Esophagus (tissue), 2 donors: Measurements from ENCODE around the gene GRAP2. TPM values are rescaled to one million over a fixed set of nuclear protein-coding genes. Genes with fewer than 3 reads are reported as not detected.

ENCODE experiments used
- H3K27ac ChIP-seq, 2 donors: one replicate each; pipeline ENCODE4 v1.5.1; 2013; ENCODE audit warnings: low read depth in 2 of 2, mild to moderate bottlenecking in 2 of 2, inconsistent platforms in 1 of 2, low read length in 1 of 2, moderate library complexity in 1 of 2
- H3K27me3 ChIP-seq, 2 donors: one replicate each; pipeline ENCODE4 v1.6.1; 2013; ENCODE audit warnings: low read length in 2 of 2, control low read depth in 1 of 2, mild to moderate bottlenecking in 1 of 2; ENCODE audit not compliant: insufficient read depth in 2 of 2, control insufficient read depth in 1 of 2
- H3K36me3 ChIP-seq, 2 donors: one replicate each; pipeline ENCODE4 v1.6.1; 2013; ENCODE audit warnings: low read length in 1 of 2; ENCODE audit not compliant: control insufficient read depth in 2 of 2, insufficient read depth in 2 of 2
- H3K4me1 ChIP-seq, 2 donors: one replicate each; pipeline ENCODE4 v1.6.1; 2013; ENCODE audit warnings: low read length in 1 of 2; ENCODE audit not compliant: control insufficient read depth in 2 of 2, insufficient read depth in 2 of 2
- H3K4me3 ChIP-seq, 2 donors: one replicate each; pipeline ENCODE4 v1.5.1; 2013; ENCODE audit warnings: low read length in 2 of 2, mild to moderate bottlenecking in 2 of 2, low read depth in 1 of 2, moderate library complexity in 1 of 2
- H3K9me3 ChIP-seq, 2 donors: one replicate each; pipeline ENCODE4 v1.6.1; 2013; ENCODE audit warnings: mild to moderate bottlenecking in 2 of 2, low read depth in 1 of 2, low read length in 1 of 2, moderate library complexity in 1 of 2; ENCODE audit not compliant: control insufficient read depth in 2 of 2, insufficient read depth in 1 of 2
- WGBS, 2 donors: extraction: QIAGEN DNeasy Blood & Tissue Kit; methylation state at CpG; one replicate each; pipeline ENCODE4 v1.1.7; 2013; 5-methylcytosine and 5-hydroxymethylcytosine counted together
- polyA plus RNA-seq, 2 donors: library from polyadenylated mRNA; stranded (reverse); fragments of 200-250 nt; gene quantifications; one replicate each; pipeline ENCODE4 v1.2.3, GENCODE V29; 2013
- donor health status: healthy with polysubstance abuse.
- donor health status: Bipolar disorder and iron deficiency.

Gene GRAP2
- polyA plus RNA-seq, 2 donors, result 0.82 to 1.3 TPM

DNA sequence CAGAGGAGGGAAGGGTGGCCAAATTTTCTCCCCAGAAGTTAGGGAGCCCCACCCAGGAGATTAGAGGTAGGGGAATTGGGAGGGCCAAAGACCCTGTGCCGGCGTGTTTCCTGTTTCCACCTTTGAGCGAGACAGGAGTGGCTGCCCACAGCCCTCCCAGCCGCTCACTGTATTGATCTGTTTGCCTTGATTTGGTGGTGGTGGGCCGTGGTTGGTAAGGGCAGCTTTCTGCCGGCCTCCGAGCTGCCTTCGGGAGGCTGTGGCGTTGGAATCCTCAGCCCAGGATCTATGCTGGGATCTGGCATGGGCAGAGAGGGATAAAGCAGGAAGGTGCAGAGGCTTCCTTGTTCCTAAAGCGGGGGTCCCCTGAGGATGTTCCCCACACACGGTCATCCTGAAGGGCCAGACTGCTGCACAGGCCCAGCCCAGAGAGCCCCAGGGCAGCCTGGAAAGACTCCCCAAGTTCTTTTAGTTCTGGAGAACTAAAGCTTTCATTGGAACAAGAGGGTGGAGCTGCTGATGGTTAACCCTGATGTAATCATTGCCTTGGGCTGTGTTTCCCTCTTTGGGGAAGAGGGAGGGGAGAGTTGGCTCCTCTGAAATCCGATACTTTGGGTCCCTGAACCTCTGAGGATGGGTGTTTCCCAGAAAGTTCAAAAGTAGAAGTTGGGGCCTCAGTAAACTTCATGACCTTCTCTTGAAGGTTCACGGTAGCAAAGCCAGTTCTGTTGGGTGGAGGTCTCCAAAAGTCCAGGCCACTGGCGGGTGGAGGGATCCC lies 101.1 kb downstream of the GRAP2 start:
- no peaks in the 10 kb centered on the region for H3K36me3 ChIP-seq
- no peaks in the 10 kb centered on the region for H3K9me3 ChIP-seq
- WGBS, 2 donors, result 42 to 57% methylated on average over 14 of the region's 14 CpGs
- no peaks in the 10 kb centered on the region for H3K27me3 ChIP-seq
- peaks cover 4 to 20% of the 10 kb centered on the region in 2 donors for H3K4me1 ChIP-seq
- peak overlapping the region; percentile 49 to 76 for H3K27ac ChIP-seq
- no peak overlapping the region for H3K4me3 ChIP-seq

DNA sequence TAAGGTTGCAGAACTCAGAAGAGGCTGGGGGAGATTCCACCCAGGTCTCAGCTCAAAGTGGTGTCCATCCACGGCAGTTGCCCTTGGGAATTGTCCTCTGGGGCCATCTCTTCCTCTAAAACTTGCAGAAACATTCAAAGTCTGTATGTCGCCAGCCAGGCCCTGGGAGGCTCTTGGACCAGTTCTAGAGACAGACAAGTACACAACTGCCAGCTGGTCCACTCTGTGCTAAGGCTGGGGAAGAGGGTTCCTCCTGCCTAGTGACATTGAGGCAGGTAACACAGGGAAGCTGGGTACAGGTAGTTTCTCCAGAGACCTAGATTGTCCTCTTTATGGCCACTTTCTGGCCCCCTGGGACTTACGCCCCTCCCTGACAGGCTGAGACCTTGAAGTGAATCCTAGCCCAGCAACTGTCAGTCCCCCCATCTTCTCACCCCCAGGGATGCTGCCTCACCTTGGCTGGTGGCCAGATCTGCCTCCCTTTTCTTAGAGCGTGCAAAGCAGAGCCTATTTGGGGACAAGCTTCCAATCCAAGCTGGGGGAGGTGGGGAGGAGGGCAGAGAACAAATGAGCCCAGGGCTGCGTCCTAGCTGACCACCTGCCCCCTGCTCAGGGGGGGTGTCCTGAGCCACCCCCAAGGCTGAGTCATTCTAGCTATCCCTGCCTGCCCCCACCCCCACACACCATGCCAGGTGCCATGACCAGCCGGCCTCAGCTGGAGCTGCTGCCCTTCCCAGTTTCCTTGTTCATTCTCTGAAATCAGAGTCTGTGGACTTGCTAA lies 102.2 kb downstream of the GRAP2 start:
- H3K4me3 ChIP-seq, result no peak overlapping the region
- peak overlapping the region in 1 of 2 donors; percentile 17 for H3K27ac ChIP-seq
- no peaks in the 10 kb centered on the region for H3K27me3 ChIP-seq
- peaks cover 4 to 20% of the 10 kb centered on the region in 2 donors for H3K4me1 ChIP-seq
- no peaks in the 10 kb centered on the region for H3K36me3 ChIP-seq
- no peaks in the 10 kb centered on the region for H3K9me3 ChIP-seq
- 62 to 66% methylated on average over 6 of the region's 6 CpGs for WGBS, 2 donors

DNA sequence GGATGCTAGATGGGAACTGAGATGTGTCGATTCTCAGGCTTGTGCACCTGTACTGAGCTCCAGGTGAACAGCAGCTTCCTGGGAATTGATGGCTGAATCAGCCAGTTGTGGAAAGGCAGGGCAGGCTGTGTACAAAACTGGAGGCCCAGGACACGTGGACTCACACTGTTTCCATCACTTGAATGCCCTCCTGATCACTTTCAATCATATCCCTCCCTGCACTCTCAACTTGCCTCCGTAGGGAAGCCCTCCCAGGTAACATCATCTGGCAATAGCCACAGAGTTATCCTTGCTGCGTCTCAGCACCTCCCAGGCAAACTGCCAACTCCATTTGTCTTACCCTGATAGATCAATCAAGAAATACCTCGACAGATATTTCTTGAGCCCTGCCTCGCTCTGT lies 104.0 kb downstream of the GRAP2 start:
- Histone ChIP-seq H3K36me3 (no peaks in the 10 kb centered on the region), H3K27ac (peak overlapping the region; percentile 37 to 58), H3K27me3 (no peaks in the 10 kb centered on the region), H3K9me3 (no peaks in the 10 kb centered on the region), H3K4me3 (no peak overlapping the region), H3K4me1 (peaks cover 0 to 23% of the 10 kb centered on the region in 2 donors)
- WGBS, 2 donors, result 44 to 52% methylated on average over 6 of the region's 6 CpGs

DNA sequence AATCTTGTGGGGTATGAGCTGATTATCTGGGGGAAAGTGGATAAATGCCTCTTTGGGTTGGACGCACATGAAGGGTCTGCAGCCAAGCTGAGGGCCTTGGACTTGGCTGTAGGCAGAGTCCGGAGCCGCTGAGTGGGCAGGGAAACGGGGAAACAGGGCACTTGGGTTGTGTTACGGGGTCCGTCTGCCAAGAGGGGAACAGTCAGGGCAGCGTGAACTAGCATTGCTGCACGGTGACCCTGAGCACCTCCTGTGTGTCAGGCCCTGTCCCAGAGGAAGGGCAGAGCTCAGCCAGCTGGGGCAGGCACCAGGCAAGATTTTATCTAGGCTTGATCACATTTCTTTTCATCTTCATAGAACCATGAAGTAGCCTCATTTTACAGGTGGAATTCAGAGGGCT lies 105.8 kb downstream of the GRAP2 start:
- Histone ChIP-seq H3K4me1 (peaks cover 0 to 26% of the 10 kb centered on the region in 2 donors), H3K27ac (peak overlapping the region; percentile 71 to 81)
- WGBS, 2 donors, result 40 to 74% methylated on average over 8 of the region's 8 CpGs

DNA sequence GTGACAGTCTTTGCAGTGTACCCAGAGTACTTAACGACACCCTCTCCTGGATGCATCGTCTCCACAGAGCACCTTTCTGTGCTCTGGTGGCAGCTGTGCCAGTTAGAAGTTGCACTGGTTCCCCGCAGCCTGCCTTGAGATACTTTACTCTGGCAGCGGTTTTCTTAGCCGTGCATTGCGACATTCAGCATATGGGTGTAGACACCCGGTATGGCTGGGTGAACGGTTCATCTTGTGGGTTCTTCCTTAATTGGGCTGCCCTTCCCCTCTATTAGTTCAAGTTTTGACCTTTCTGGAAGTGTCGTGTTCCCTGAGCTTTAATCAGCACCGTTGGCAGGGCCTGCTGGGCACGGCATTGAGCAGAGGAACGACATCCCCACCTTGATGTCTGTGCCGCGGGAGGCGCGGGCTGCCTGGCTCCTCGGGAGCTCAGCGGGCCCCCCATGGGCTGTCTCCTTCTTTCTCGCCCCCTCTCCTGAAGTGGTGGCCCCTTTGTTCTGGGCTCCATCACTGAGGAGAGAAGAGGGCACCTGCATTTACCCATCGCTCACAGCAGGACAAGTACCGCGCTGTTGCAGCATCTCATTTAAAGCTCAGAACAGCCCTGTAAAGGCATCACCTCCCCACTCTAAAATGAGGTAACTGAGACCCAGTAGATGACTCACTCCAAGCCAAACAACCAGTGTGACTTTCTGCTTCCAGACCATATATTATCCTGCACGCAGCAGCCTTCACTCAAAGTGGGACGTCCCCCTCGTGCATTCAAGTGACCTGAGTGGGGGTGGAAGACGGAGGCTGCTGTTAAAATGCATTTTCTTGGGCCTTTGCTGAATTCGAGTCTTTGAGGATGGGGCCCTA lies 107.2 kb downstream of the GRAP2 start:
- no peaks in the 10 kb centered on the region for H3K9me3 ChIP-seq
- H3K27ac ChIP-seq, result peak overlapping the region in 1 of 2 donors; percentile 77
- H3K36me3 ChIP-seq, result no peaks in the 10 kb centered on the region
- H3K27me3 ChIP-seq, result no peaks in the 10 kb centered on the region
- WGBS, 2 donors, result 55 to 61% methylated on average over 27 of the region's 27 CpGs
- peaks cover 0 to 23% of the 10 kb centered on the region in 2 donors for H3K4me1 ChIP-seq
- H3K4me3 ChIP-seq, result no peak overlapping the region

More for the DNA sequence above, 105.8 kb downstream of the GRAP2 start:
- no peak overlapping the region for H3K4me3 ChIP-seq
- H3K27me3 ChIP-seq, result no peaks in the 10 kb centered on the region
- H3K9me3 ChIP-seq, result no peaks in the 10 kb centered on the region
- H3K36me3 ChIP-seq, result no peaks in the 10 kb centered on the region

DNA sequence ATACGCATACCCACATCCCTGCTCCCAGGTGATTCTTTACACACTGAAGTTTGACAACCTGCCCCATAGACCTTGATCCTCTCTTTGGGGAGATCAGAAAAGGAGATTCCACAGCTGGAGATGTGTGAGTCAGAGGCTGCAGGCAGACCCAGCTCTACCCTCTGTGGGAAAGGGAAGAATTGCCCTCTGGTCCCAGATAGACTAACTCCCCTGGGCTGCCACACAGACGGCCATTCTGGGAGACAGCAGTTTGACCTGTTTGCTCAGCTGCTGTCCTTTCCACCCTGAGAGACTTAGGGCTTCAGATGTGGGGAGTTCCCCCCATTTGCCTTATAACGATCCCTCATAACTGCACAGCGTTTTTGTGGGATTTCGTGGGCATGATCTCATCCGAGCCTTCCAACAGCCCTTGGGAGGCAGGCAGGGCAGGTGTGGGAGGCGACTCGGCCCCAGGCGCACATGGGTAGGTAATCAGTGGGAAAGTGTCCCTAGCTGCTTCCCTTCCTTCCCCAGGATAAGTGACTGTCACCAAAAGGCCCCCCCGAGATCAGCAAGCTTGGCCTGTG lies 107.9 kb downstream of the GRAP2 start:
- Histone ChIP-seq H3K9me3 (no peaks in the 10 kb centered on the region), H3K4me1 (peaks cover 0 to 19% of the 10 kb centered on the region in 2 donors), H3K36me3 (no peaks in the 10 kb centered on the region), H3K27ac (peak overlapping the region; percentile 61 to 77), H3K27me3 (no peaks in the 10 kb centered on the region), H3K4me3 (no peak overlapping the region)
- WGBS, 2 donors, result 53 to 56% methylated on average over 10 of the region's 10 CpGs

DNA sequence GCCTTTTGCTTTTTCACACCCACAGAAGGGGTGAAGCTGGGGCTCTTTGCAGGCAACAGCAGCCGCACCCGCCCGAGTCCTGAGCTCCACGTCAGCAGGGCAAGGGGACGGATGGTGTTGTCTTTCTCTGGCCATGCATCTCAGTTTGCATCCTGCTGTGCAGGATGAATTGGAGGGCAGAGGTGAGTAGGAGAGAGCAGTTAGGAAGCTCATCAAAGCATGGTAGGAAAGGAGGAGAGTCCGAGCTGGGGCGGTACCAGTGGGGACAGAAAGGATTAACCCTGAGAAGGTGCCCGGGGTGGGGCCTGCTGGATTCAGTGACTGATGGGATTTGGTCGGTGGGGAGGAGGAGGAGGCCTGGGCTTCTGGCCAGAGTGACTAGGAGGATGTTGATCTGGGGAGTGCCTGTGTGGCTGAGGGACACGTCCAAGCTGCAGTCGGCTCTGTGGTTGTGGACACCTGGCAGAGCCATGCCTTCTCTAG lies 108.4 kb downstream of the GRAP2 start:
- peaks cover 0 to 19% of the 10 kb centered on the region in 2 donors for H3K4me1 ChIP-seq
- H3K36me3 ChIP-seq, result no peaks in the 10 kb centered on the region
- H3K9me3 ChIP-seq, result no peaks in the 10 kb centered on the region
- H3K27ac ChIP-seq, result peak overlapping the region; percentile 61 to 77
- H3K27me3 ChIP-seq, result no peaks in the 10 kb centered on the region
- no peak overlapping the region for H3K4me3 ChIP-seq
- 16 to 24% methylated on average over 11 of the region's 11 CpGs for WGBS, 2 donors

DNA sequence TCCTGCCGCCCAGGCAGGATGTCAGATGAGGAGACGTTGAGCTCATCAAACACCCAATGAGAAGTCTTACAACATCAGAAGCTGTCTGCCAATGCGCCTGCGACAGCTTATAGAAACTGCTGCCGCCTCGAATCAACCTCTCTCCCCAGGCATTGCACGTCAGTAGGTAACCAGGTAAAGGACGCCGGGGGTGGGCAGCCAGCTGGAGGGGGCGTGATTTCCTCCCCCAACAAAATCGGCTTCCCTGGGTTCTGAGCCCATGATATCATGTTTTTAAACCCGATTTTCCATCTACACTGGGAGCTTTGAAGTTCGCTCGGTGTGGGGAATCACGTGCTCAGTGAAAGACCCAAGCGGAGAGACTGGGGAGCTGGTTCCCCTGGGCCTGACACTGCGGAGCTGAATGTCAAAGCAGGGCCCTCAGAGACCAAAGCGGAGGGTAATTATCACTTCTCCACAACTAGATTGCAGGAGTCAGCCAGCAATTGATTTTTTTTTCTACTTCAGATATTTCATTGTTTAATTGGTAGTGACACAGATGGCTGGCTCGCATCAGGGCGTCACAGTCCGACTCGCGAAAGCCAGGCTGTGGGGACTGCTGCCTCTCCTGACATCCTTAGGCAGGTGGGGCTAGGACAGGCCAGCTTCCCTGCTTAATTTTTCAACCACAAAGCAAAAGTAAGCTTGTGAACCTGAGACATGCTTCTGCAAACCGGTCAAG lies 109.2 kb downstream of the GRAP2 start:
- Histone ChIP-seq H3K27me3 (no peaks in the 10 kb centered on the region), H3K9me3 (no peaks in the 10 kb centered on the region), H3K36me3 (no peaks in the 10 kb centered on the region), H3K4me3 (no peak overlapping the region), H3K27ac (peak overlapping the region; percentile 61 to 77), H3K4me1 (peaks cover 0 to 15% of the 10 kb centered on the region in 2 donors)
- WGBS, 2 donors, result 39 to 43% methylated on average over 24 of the region's 24 CpGs
